ENCODE data around the gene TENM3.

The TENM3 gene

DNA sequence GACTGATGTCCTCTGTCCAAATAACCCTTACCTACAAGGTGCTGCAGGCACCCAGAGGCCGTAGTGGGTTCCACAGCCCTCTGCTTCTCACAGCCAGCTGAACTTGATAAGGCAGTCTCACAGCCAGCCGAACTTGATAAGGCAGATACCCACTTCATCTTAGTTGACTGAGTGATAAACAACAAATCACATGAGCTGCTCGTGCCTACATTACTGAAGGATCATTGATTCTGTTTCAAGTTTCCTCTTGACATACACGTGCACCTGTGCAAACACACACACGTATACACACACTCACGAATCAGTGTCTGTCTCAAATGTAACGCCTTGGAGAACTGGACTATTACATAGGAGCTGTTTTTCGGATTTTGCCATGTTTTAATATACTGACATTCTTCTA is 397.7 kb downstream of the TENM3 start:
- ATAC-seq (ENCODE audit: insufficient read depth, low read depth) = no peak
- Histone ChIP-seq H2AFZ (ENCODE audit: low read depth, low read length) (no peak overlapping the region), H4K20me1 (ENCODE audit: insufficient read depth, low read length) (no peaks in the 10 kb centered on the region), H3K9me3 (ENCODE audit: insufficient read depth, low read length, severe bottlenecking) (no peaks in the 10 kb centered on the region), H3K27ac (ENCODE audit: low read length) (no peak overlapping the region), H3K4me2 (ENCODE audit: insufficient read depth, low read length) (no peak overlapping the region), H3K79me2 (ENCODE audit: insufficient read depth, low read length) (no peaks in the 10 kb centered on the region), H3K36me3 (ENCODE audit: insufficient read depth, low read length) (no peaks in the 10 kb centered on the region), H3K4me1 (ENCODE audit: insufficient read depth, low read length) (no peaks in the 10 kb centered on the region), H3K4me3 (ENCODE audit: low read depth in 1 of 2, low read length in 2 of 2) (no peak overlapping the region), H3K27me3 (ENCODE audit: insufficient read depth, low read length, poor library complexity) (no peaks in the 10 kb centered on the region), H3K9ac (ENCODE audit: low read depth, low read length) (no peak overlapping the region)
- no peak for DNase-seq
- TF ChIP-seq, protein P1, sequence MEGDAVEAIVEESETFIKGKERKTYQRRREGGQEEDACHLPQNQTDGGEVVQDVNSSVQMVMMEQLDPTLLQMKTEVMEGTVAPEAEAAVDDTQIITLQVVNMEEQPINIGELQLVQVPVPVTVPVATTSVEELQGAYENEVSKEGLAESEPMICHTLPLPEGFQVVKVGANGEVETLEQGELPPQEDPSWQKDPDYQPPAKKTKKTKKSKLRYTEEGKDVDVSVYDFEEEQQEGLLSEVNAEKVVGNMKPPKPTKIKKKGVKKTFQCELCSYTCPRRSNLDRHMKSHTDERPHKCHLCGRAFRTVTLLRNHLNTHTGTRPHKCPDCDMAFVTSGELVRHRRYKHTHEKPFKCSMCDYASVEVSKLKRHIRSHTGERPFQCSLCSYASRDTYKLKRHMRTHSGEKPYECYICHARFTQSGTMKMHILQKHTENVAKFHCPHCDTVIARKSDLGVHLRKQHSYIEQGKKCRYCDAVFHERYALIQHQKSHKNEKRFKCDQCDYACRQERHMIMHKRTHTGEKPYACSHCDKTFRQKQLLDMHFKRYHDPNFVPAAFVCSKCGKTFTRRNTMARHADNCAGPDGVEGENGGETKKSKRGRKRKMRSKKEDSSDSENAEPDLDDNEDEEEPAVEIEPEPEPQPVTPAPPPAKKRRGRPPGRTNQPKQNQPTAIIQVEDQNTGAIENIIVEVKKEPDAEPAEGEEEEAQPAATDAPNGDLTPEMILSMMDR (IDR thresholded peaks at IDR 0.05; ENCODE audit: borderline replicate concordance, extremely low read depth, low read length, poor library complexity, severe bottlenecking) = no peak
- no peak for TF ChIP-seq EZH2 (IDR thresholded peaks at IDR 0.05; ENCODE audit: borderline replicate concordance, low read depth, low read length, severe bottlenecking)

DNA sequence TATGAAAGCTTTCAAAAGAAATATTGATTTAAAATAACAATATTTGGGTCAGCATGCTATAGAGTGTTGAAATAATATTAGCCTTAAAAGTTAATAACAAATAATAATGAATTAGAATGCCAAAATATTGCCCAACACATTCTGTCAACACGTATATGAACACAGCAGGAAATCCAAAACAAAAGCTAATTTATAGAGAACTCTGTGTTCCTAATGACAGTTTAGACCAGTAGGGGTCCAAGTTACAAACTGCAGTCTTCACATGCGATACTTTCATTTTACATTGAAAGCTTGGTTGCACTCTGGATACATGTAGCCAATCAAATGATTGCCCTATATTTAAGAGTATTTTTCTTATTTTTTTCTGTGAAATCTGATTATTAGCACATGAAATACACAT is 399.6 kb downstream of the TENM3 start:
- Histone ChIP-seq H4K20me1 (ENCODE audit: insufficient read depth, low read length) (no peaks in the 10 kb centered on the region), H3K4me1 (ENCODE audit: insufficient read depth, low read length) (no peaks in the 10 kb centered on the region), H3K4me2 (ENCODE audit: insufficient read depth, low read length) (no peak overlapping the region), H3K9me3 (ENCODE audit: insufficient read depth, low read length, severe bottlenecking) (no peaks in the 10 kb centered on the region), H3K79me2 (ENCODE audit: insufficient read depth, low read length) (no peaks in the 10 kb centered on the region), H3K27ac (ENCODE audit: low read length) (no peak overlapping the region), H3K36me3 (ENCODE audit: insufficient read depth, low read length) (no peaks in the 10 kb centered on the region), H3K27me3 (ENCODE audit: insufficient read depth, low read length, poor library complexity) (no peaks in the 10 kb centered on the region), H3K9ac (ENCODE audit: low read depth, low read length) (no peak overlapping the region), H3K4me3 (ENCODE audit: low read depth in 1 of 2, low read length in 2 of 2) (no peak overlapping the region), H2AFZ (ENCODE audit: low read depth, low read length) (no peak overlapping the region)
- TF ChIP-seq, protein P1 (IDR thresholded peaks at IDR 0.05; ENCODE audit: borderline replicate concordance, extremely low read depth, low read length, poor library complexity, severe bottlenecking) = no peak
- no peak for TF ChIP-seq EZH2 (IDR thresholded peaks at IDR 0.05; ENCODE audit: borderline replicate concordance, low read depth, low read length, severe bottlenecking)
- DNase-seq (no peak), ATAC-seq (ENCODE audit: insufficient read depth, low read depth) (peak; percentile 47; the same call in 1 of the 3 replicates)

DNA sequence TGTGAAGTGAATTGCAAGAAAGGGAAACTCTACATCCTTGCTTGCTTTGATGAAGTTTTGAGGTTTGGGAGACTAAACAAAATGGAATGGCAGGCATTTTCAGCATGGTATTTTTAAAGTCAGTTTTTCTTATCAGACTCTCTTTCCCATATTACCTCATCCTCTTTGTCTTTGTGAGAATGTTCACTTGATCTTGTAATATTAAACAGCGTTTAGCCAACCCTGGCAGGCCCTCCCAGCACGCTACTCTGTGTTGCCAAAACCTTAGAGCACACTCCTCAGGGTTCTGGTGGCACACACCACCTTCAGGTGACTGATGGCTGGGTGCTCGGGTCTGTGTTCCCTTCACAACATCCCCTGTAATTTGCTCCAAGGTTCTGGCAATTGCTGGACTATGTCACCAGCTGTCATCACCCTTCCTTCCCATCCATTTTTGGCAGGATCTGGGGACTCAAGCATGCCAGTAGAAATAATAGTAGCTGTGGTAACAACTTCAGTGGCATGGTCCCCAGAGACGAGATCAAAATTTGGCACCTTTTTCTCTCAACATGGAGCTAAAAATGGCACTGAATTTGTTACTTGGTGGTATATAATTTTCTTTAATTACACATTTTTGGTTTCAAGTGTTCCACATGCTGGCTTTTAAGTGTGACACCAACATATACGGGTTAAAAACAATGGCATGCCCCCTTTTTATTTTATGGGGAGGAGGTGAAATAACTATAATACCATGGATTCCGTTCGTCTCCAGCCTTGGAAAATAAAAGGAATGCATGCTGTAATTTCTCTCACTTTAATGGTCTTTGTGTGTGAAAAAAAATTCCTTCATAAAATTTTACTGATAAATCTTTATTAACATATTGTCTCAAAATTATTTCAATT is 400.8 kb downstream of the TENM3 start:
- Histone ChIP-seq H3K79me2 (ENCODE audit: insufficient read depth, low read length) (no peaks in the 10 kb centered on the region), H2AFZ (ENCODE audit: low read depth, low read length) (no peak overlapping the region), H3K27ac (ENCODE audit: low read length) (no peak overlapping the region), H3K4me1 (ENCODE audit: insufficient read depth, low read length) (no peaks in the 10 kb centered on the region), H3K4me2 (ENCODE audit: insufficient read depth, low read length) (no peak overlapping the region), H3K9ac (ENCODE audit: low read depth, low read length) (no peak overlapping the region), H3K36me3 (ENCODE audit: insufficient read depth, low read length) (no peaks in the 10 kb centered on the region), H3K9me3 (ENCODE audit: insufficient read depth, low read length, severe bottlenecking) (no peaks in the 10 kb centered on the region), H3K27me3 (ENCODE audit: insufficient read depth, low read length, poor library complexity) (no peaks in the 10 kb centered on the region), H3K4me3 (ENCODE audit: low read depth in 1 of 2, low read length in 2 of 2) (no peak overlapping the region), H4K20me1 (ENCODE audit: insufficient read depth, low read length) (no peaks in the 10 kb centered on the region)
- TF ChIP-seq, protein P1 (IDR thresholded peaks at IDR 0.05; ENCODE audit: borderline replicate concordance, extremely low read depth, low read length, poor library complexity, severe bottlenecking) = no peak
- TF ChIP-seq EZH2 (IDR thresholded peaks at IDR 0.05; ENCODE audit: borderline replicate concordance, low read depth, low read length, severe bottlenecking) = no peak
- no peak for DNase-seq
- ATAC-seq (ENCODE audit: insufficient read depth, low read depth) = no peak
